ENCODE measurements around the gene GXYLT1. TPM values are rescaled to one million over a fixed set of nuclear protein-coding genes. Genes with fewer than 3 reads are reported as not detected.

The GXYLT1 gene
- polyA plus RNA-seq, 1 experiment: 20.6 TPM

- no peak overlapping the region for H3K4me3 ChIP-seq (ENCODE audit: low read depth, low read length)
- POLR2A ChIA-PET: no interaction called here
- CTCF ChIA-PET: interaction anchor here (0.7 kb wide), 1 partner anchor 60 kb away, joined by 3 read pairs; no protein-coding TSS in a partner anchor
- no peak for DNase-seq (ENCODE audit: low read depth, low spot score)
- TF ChIP-seq CTCF (IDR thresholded peaks at IDR 0.05; ENCODE audit: low read depth, low read length): no peak
- H3K9me3 ChIP-seq (ENCODE audit: control insufficient read depth, insufficient read depth, low read length): no peaks in the 10 kb centered on the region
- no peaks in the 10 kb centered on the region for H3K27me3 ChIP-seq (ENCODE audit: control insufficient read depth, insufficient read depth, low read length)
- H3K27ac ChIP-seq (ENCODE audit: low read depth, low read length): no peak overlapping the region
These were observed 43.1 kb upstream of the GXYLT1 start for GRCh38 chr12:42187799-42188198.

- ChIA-PET CTCF (interaction anchor here (2.2 kb wide), 1 partner anchor 186 kb away, joined by 4 read pairs; no protein-coding TSS in a partner anchor), POLR2A (no interaction called here)
- Histone ChIP-seq H3K27ac (ENCODE audit: low read depth, low read length) (no peak overlapping the region), H3K27me3 (ENCODE audit: control insufficient read depth, insufficient read depth, low read length) (no peaks in the 10 kb centered on the region), H3K9me3 (ENCODE audit: control insufficient read depth, insufficient read depth, low read length) (no peaks in the 10 kb centered on the region), H3K4me3 (ENCODE audit: low read depth, low read length) (no peak overlapping the region)
- no peak for DNase-seq (ENCODE audit: low read depth, low spot score)
- no peak for TF ChIP-seq CTCF (IDR thresholded peaks at IDR 0.05; ENCODE audit: low read depth, low read length)
These were observed 42.1 kb upstream of the GXYLT1 start for GRCh38 chr12:42186793-42187192.

GRCh38 chr12:42182394-42182793 is 37.7 kb upstream of the GXYLT1 start:
- no peak for TF ChIP-seq CTCF (IDR thresholded peaks at IDR 0.05; ENCODE audit: low read depth, low read length)
- ChIA-PET POLR2A (no interaction called here), CTCF (no interaction called here)
- Histone ChIP-seq H3K27me3 (ENCODE audit: control insufficient read depth, insufficient read depth, low read length) (no peaks in the 10 kb centered on the region), H3K9me3 (ENCODE audit: control insufficient read depth, insufficient read depth, low read length) (no peaks in the 10 kb centered on the region), H3K27ac (ENCODE audit: low read depth, low read length) (no peak overlapping the region), H3K4me3 (ENCODE audit: low read depth, low read length) (no peak overlapping the region)
- DNase-seq (ENCODE audit: low read depth, low spot score): no peak

- Histone ChIP-seq H3K9me3 (ENCODE audit: control insufficient read depth, insufficient read depth, low read length) (no peaks in the 10 kb centered on the region), H3K27me3 (ENCODE audit: control insufficient read depth, insufficient read depth, low read length) (no peaks in the 10 kb centered on the region), H3K27ac (ENCODE audit: low read depth, low read length) (no peak overlapping the region), H3K4me3 (ENCODE audit: low read depth, low read length) (no peak overlapping the region)
- ChIA-PET POLR2A (interaction anchor here (0.6 kb wide), 1 partner anchor 43 kb away, joined by 4 read pairs; no protein-coding TSS in a partner anchor), CTCF (no interaction called here)
- no peak for DNase-seq (ENCODE audit: low read depth, low spot score)
- TF ChIP-seq CTCF (IDR thresholded peaks at IDR 0.05; ENCODE audit: low read depth, low read length): no peak
These were observed 36.4 kb upstream of the GXYLT1 start for GRCh38 chr12:42180990-42181596.

GRCh38 chr12:42178101-42178500 is 33.4 kb upstream of the GXYLT1 start:
- no peak for DNase-seq (ENCODE audit: low read depth, low spot score)
- TF ChIP-seq CTCF (IDR thresholded peaks at IDR 0.05; ENCODE audit: low read depth, low read length): no peak
- no peaks in the 10 kb centered on the region for H3K9me3 ChIP-seq (ENCODE audit: control insufficient read depth, insufficient read depth, low read length)
- H3K4me3 ChIP-seq (ENCODE audit: low read depth, low read length): no peak overlapping the region
- POLR2A ChIA-PET: no interaction called here
- no peaks in the 10 kb centered on the region for H3K27me3 ChIP-seq (ENCODE audit: control insufficient read depth, insufficient read depth, low read length)
- H3K27ac ChIP-seq (ENCODE audit: low read depth, low read length): no peak overlapping the region
- CTCF ChIA-PET: no interaction called here
